HepG2 (cell line): ENCODE measurements around the gene PTGR1. TPM values are rescaled to one million over a fixed set of nuclear protein-coding genes. Genes with fewer than 3 reads are reported as not detected.

Experiments used
- FOSL2 ChIP-seq: sonication (generic); formaldehyde crosslinking; IDR thresholded peaks from 2 replicates; pipeline ENCODE4 v1.4.0; 2020; ENCODE audit warnings: missing genetic modification reagents
- FOXK2 ChIP-seq: fragments of 450-650 bp; IDR thresholded peaks from 2 replicates; pipeline ENCODE4 v1.6.1; 2016
- GRHL1 ChIP-seq: sonication (generic); formaldehyde crosslinking; conservative IDR thresholded peaks from 2 replicates; pipeline ENCODE4 v1.8.0; 2022; ENCODE audit warnings: missing genetic modification reagents
- HOXA3 ChIP-seq: sonication (generic); formaldehyde crosslinking; IDR thresholded peaks from 2 replicates; pipeline ENCODE4 v1.5.0; 2020; ENCODE audit warnings: missing genetic modification reagents
- JUNB ChIP-seq: sonication (generic); formaldehyde crosslinking; IDR thresholded peaks from 2 replicates; pipeline ENCODE4 v1.8.0; 2022; ENCODE audit warnings: missing genetic modification reagents, mild to moderate bottlenecking, borderline replicate concordance
- KDM4B ChIP-seq: sonication (generic); formaldehyde crosslinking; IDR thresholded peaks from 2 replicates; pipeline ENCODE4 v1.4.0; 2020; ENCODE audit warnings: missing genetic modification reagents
- KLF12 ChIP-seq: sonication (generic); formaldehyde crosslinking; IDR thresholded peaks from 2 replicates; pipeline ENCODE4 v1.4.0; 2020; ENCODE audit warnings: missing genetic modification reagents, borderline replicate concordance
- KLF13 ChIP-seq: sonication (generic); formaldehyde crosslinking; IDR thresholded peaks from 2 replicates; pipeline ENCODE4 v1.4.0; 2020; ENCODE audit warnings: mild to moderate bottlenecking, missing genetic modification reagents
- KLF15 ChIP-seq: sonication (generic); formaldehyde crosslinking; IDR thresholded peaks from 2 replicates; pipeline ENCODE4 v1.8.1; 2023; ENCODE audit warnings: borderline replicate concordance, mild to moderate bottlenecking, inconsistent platforms, missing genetic modification reagents, mixed read lengths
- KLF6 ChIP-seq: IDR thresholded peaks from 2 replicates; pipeline ENCODE4 v1.8.0; 2016; ENCODE audit warnings: missing biosample characterization, missing genetic modification reagents
- MED13 ChIP-seq: sonication (generic); formaldehyde crosslinking; IDR thresholded peaks from 2 replicates; pipeline ENCODE4 v1.5.0; 2020; ENCODE audit warnings: missing genetic modification reagents
- MEIS1 ChIP-seq: sonication (generic); formaldehyde crosslinking; IDR thresholded peaks from 2 replicates; pipeline ENCODE4 v1.9.0; 2021; ENCODE audit warnings: mild to moderate bottlenecking, missing genetic modification reagents, moderate library complexity, borderline replicate concordance
- MLLT10 ChIP-seq: sonication (generic); formaldehyde crosslinking; IDR thresholded peaks from 2 replicates; pipeline ENCODE4 v1.4.0; 2020; ENCODE audit warnings: missing genetic modification reagents
- SMARCE1 ChIP-seq: fragments of 450-650 bp; IDR thresholded peaks from 2 replicates; pipeline ENCODE4 v1.6.1; 2017; ENCODE audit warnings: borderline replicate concordance
- SP4 ChIP-seq: sonication (generic); formaldehyde crosslinking; IDR thresholded peaks from 2 replicates; pipeline ENCODE4 v1.8.1; 2023; ENCODE audit warnings: mild to moderate bottlenecking, missing genetic modification reagents
- TCF12 ChIP-seq, 2 experiments: fragments of 450-650 bp in 1 of 2; sonication (generic) in 1 of 2; formaldehyde crosslinking in 1 of 2; IDR thresholded peaks; 2 replicates each; pipeline versions ENCODE4 v1.6.1 to v1.8.0; 2017 to 2022; ENCODE audit warnings: antibody characterized with exemption in 1 of 2, mild to moderate bottlenecking in 1 of 2, missing genetic modification reagents in 1 of 2, moderate library complexity in 1 of 2
- TRIM24 ChIP-seq: sonication (generic); formaldehyde crosslinking; IDR thresholded peaks from 2 replicates; pipeline ENCODE4 v1.8.0; 2022; ENCODE audit warnings: mild to moderate bottlenecking, missing genetic modification reagents
- ZBTB21 ChIP-seq: sonication (generic); formaldehyde crosslinking; IDR thresholded peaks from 2 replicates; pipeline ENCODE4 v1.4.0; 2020; ENCODE audit warnings: missing genetic modification reagents
- ZFP82 ChIP-seq: sonication (generic); formaldehyde crosslinking; IDR thresholded peaks from 2 replicates; pipeline ENCODE4 v1.5.1; 2020; ENCODE audit warnings: mild to moderate bottlenecking, missing genetic modification reagents, borderline replicate concordance
- ZFX ChIP-seq: sonication (generic); formaldehyde crosslinking; IDR thresholded peaks from 2 replicates; pipeline ENCODE4 v1.4.0; 2020; ENCODE audit warnings: mild to moderate bottlenecking, low read depth, missing genetic modification reagents, moderate library complexity
- ZNF251 ChIP-seq: sonication (generic); formaldehyde crosslinking; IDR thresholded peaks from 2 replicates; pipeline ENCODE4 v1.9.0; 2021; ENCODE audit warnings: mild to moderate bottlenecking, missing genetic modification reagents
- ZNF264 ChIP-seq: sonication (generic); formaldehyde crosslinking; IDR thresholded peaks from 2 replicates; pipeline ENCODE4 v1.4.0; 2020; ENCODE audit warnings: missing genetic modification reagents
- ZNF589 ChIP-seq: sonication (generic); formaldehyde crosslinking; conservative IDR thresholded peaks from 2 replicates; pipeline ENCODE4 v1.8.0; 2022; ENCODE audit warnings: mild to moderate bottlenecking, moderate library complexity, missing genetic modification reagents
- polyA plus RNA-seq, 8 experiments: library from polyadenylated mRNA; depleted of rRNA in 3 of 8; stranded (reverse) in 7 of 8; unstranded in 1 of 8; fragments of >200 nt; fragmentation: Illumina TruSeq in 4 of 8; extraction: Trizol in 4 of 8; gene quantifications; 2 replicates each; pipeline versions ENCODE4 v1.2.1 to v1.2.3, GENCODE V29; 2011 to 2016; ENCODE audit warnings: low read depth in 4 of 8, missing spikeins in 1 of 8, mixed read lengths in 1 of 8; ENCODE audit not compliant: insufficient read depth in 1 of 8
- total RNA-seq, 5 experiments: library from RNA; depleted of rRNA; stranded (reverse); fragments of >200 nt; fragmentation: Illumina TruSeq; extraction: Trizol; gene quantifications; 2 replicates each; pipeline ENCODE4 v1.2.3, GENCODE V29; 2016; ENCODE audit warnings: low read depth in 1 of 5
- TF ChIP-seq, protein P1 (sequence below): sonication (generic); formaldehyde crosslinking; IDR thresholded peaks from 2 replicates; pipeline ENCODE4 v1.4.0; 2020; ENCODE audit warnings: mild to moderate bottlenecking, missing genetic modification reagents

PTGR1 gene
- total and polyA plus RNA-seq, 2 of the 13 experiments (the other 11 are each of a cell fraction or from before 2014, with no cell fraction given): 6.0 to 15.8 TPM

- TF ChIP-seq SP4 (CRISPR knock-in tag): no peak
- no peak for TF ChIP-seq FOXK2
- no peak for TF ChIP-seq TCF12 (IDR thresholded peaks at IDR 0.05)
- peak; percentile 54 for TF ChIP-seq TCF12 (CRISPR knock-in tag; IDR thresholded peaks at IDR 0.05)
- no peak for TF ChIP-seq JUNB (CRISPR knock-in tag)
- TF ChIP-seq GRHL1 (CRISPR knock-in tag): no peak
- TF ChIP-seq, protein P1, sequence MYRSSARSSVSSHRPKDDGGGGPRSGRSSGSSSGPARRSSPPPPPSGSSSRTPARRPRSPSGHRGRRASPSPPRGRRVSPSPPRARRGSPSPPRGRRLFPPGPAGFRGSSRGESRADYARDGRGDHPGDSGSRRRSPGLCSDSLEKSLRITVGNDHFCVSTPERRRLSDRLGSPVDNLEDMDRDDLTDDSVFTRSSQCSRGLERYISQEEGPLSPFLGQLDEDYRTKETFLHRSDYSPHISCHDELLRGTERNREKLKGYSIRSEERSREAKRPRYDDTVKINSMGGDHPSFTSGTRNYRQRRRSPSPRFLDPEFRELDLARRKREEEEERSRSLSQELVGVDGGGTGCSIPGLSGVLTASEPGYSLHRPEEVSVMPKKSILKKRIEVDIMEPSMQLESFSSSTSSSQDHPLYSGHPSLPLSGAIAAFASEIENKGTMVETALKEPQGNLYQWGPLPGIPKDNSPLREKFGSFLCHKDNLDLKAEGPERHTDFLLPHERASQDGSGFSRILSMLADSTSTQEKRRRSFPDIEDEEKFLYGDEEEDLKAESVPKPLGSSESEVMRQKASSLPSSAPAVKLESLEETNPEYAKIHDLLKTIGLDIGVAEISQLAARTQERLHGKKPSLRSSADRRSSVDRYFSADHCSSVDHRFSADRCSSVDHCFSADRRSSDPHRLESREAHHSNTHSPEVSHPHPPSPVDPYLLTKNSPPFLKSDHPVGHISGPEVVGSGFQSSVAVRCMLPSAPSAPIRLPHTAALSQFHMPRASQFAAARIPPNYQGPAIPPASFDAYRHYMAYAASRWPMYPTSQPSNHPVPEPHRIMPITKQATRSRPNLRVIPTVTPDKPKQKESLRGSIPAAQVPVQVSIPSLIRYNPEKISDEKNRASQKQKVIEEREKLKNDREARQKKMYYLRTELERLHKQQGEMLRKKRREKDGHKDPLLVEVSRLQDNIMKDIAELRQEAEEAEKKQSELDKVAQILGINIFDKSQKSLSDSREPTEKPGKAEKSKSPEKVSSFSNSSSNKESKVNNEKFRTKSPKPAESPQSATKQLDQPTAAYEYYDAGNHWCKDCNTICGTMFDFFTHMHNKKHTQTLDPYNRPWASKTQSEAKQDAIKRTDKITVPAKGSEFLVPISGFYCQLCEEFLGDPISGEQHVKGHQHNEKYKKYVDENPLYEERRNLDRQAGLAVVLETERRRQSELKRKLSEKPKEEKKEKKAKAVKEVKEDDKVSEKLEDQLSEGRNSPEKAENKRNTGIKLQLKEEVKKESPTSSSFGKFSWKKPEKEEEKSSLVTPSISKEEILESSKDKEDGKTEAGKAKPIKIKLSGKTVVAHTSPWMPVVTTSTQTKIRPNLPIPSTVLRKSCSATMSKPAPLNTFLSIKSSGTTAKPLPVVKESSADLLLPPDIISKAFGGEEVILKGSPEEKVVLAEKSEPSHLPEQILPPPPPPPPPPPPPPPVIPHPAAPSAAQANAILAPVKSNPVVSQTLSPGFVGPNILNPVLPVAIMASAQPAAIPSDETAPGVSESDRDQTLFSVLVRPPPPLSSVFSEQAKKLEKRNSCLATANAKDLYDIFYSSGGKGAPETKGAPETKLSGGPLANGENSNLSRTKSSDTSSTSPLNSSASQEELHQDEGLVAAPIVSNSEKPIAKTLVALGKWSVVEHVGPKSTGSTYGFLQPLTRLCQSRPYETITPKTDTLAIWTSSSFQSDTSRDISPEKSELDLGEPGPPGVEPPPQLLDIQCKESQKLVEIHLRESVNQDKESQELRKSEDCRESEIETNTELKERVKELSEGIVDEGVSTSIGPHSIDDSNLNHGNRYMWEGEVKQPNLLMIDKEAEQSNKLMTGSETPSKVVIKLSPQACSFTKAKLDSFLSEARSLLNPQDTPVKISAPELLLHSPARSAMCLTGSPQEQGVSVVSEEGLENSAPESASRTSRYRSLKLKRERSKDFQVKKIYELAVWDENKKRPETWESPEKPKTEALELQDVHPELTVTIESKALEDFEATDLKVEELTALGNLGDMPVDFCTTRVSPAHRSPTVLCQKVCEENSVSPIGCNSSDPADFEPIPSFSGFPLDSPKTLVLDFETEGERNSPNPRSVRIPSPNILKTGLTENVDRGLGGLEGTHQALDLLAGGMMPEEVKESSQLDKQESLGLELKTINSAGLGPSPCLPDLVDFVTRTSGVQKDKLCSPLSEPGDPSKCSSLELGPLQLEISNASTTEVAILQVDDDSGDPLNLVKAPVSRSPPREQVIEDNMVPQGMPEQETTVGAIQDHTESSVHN (CRISPR knock-in tag): no peak
- TF ChIP-seq MED13: no peak
- TF ChIP-seq ZNF251 (CRISPR knock-in tag): no peak
- peak; percentile 73; the same call in 1 of the 2 replicates for TF ChIP-seq FOSL2 (CRISPR knock-in tag)
- TF ChIP-seq ZFX (CRISPR knock-in tag): no peak
- no peak; the same call in 1 of the 2 replicates for TF ChIP-seq ZBTB21
- TF ChIP-seq KLF6 (CRISPR knock-in tag): no peak
- no peak for TF ChIP-seq MEIS1 (CRISPR knock-in tag)
- no peak for TF ChIP-seq HOXA3 (CRISPR knock-in tag)
- TF ChIP-seq KLF12: no peak
- no peak for TF ChIP-seq SMARCE1
- no peak for TF ChIP-seq KLF15
- TF ChIP-seq ZFP82 (CRISPR knock-in tag): no peak; the same call in 1 of the 2 replicates
- no peak for TF ChIP-seq KDM4B (CRISPR knock-in tag)
- TF ChIP-seq TRIM24: no peak
- TF ChIP-seq MLLT10 (CRISPR knock-in tag): no peak
- no peak for TF ChIP-seq ZNF589 (CRISPR knock-in tag)
- peak; percentile 80; the same call in 1 of the 2 replicates for TF ChIP-seq ZNF264 (CRISPR knock-in tag)
- no peak for TF ChIP-seq KLF13 (CRISPR knock-in tag)
Observed at GRCh38 chr9:111630964-111631213, 31.4 kb upstream of the PTGR1 start (continued).
